CD4-positive, alpha-beta T cell (primary cell): ENCODE measurements around the gene TEX28. TPM values are rescaled to one million over a fixed set of nuclear protein-coding genes. Genes with fewer than 3 reads are reported as not detected.

ENCODE experiments used
- ATAC-seq: fragments of 200-7000 bp; cut with Tn5 transposase; one replicate; pipeline ENCODE4 v1.10.0; 2022; ENCODE audit warnings: mild to moderate bottlenecking; ENCODE audit not compliant: poor library complexity
- CTCF ChIA-PET: fragments of 350-600 bp; sonication (Branson Sonifier 250); formaldehyde crosslinking; loops from one replicate; lab custom pipeline; 2021; ENCODE audit warnings: antibody characterized with exemption, inconsistent platforms; lab: Charles Lee
- POLR2A ChIA-PET: fragments of 350-600 bp; sonication (Branson Sonifier 250); formaldehyde crosslinking; loops from one replicate; lab custom pipeline; 2021; ENCODE audit warnings: antibody characterized with exemption, inconsistent platforms; lab: Charles Lee
- DNase-seq, 14 experiments: peaks; one replicate each; pipeline ENCODE4 v3.0.0-alpha.2; 2013 to 2020; ENCODE audit warnings: mixed read lengths in 2 of 14
- H3K27ac ChIP-seq, 2 donors: one replicate each; pipeline versions ENCODE4 v1.5.1 to v1.7.0; 2013; ENCODE audit warnings: low read length in 2 of 2, low read depth in 1 of 2, mild to moderate bottlenecking in 1 of 2
- H3K27me3 ChIP-seq, 2 experiments: 1 replicate in 1 of 2; 2 replicates in 1 of 2; pipeline versions ENCODE4 v1.6.1 to v1.7.0; 2013; ENCODE audit warnings: low read length in 2 of 2, control low read depth in 1 of 2, mild to moderate bottlenecking in 1 of 2, moderate library complexity in 1 of 2; ENCODE audit not compliant: insufficient read depth in 2 of 2, control insufficient read depth in 1 of 2
- H3K36me3 ChIP-seq: one replicate; pipeline ENCODE4 v1.6.1; 2013; ENCODE audit warnings: low read length, control low read depth; ENCODE audit not compliant: insufficient read depth
- H3K4me1 ChIP-seq: one replicate; pipeline ENCODE4 v1.6.1; 2013; ENCODE audit warnings: low read length, control low read depth; ENCODE audit not compliant: insufficient read depth
- H3K4me3 ChIP-seq: one replicate; pipeline ENCODE4 v1.5.1; 2013; ENCODE audit warnings: mild to moderate bottlenecking, low read length, moderate library complexity
- H3K9me3 ChIP-seq, 2 experiments: 1 replicate in 1 of 2; 2 replicates in 1 of 2; pipeline versions ENCODE4 v1.6.1 to v1.7.0; 2013; ENCODE audit warnings: low read length in 2 of 2, mild to moderate bottlenecking in 2 of 2, control low read depth in 1 of 2, moderate library complexity in 1 of 2; ENCODE audit not compliant: control insufficient read depth in 1 of 2, insufficient read depth in 1 of 2
- H3K27ac Mint-ChIP-seq: one replicate; pipeline ENCODE4 v1.8.0; 2020; ENCODE audit warnings: mixed read lengths
- H3K27me3 Mint-ChIP-seq: one replicate; pipeline ENCODE4 v1.8.0; 2021; ENCODE audit warnings: mixed read lengths
- H3K36me3 Mint-ChIP-seq: one replicate; pipeline ENCODE4 v1.8.0; 2021; ENCODE audit warnings: low read depth, mixed read lengths
- H3K4me1 Mint-ChIP-seq: one replicate; pipeline ENCODE4 v1.8.0; 2021; ENCODE audit warnings: low read depth, mixed read lengths
- H3K4me3 Mint-ChIP-seq: one replicate; pipeline ENCODE4 v1.8.0; 2020; ENCODE audit warnings: mild to moderate bottlenecking, mixed read lengths
- H3K9me3 Mint-ChIP-seq: one replicate; pipeline ENCODE4 v1.8.0; 2020; ENCODE audit warnings: mixed read lengths
- CTCF ChIP-seq: fragments of 200-600 bp; IDR thresholded peaks from one replicate; pipeline ENCODE4 v1.8.0; 2022; ENCODE audit warnings: antibody characterized with exemption, mild to moderate bottlenecking
- intact Hi-C, 2 experiments: fragments of 100-400 bp; cut with DNase I in 1 of 2; cut with micrococcal nuclease in 1 of 2; formaldehyde crosslinking; loops; one replicate each; pipeline versions ENCODE4 v1.15.1 to v1.9.0; 2023 to 2025; cut with DNase I, micrococcal nuclease
- total RNA-seq, 174 experiments: library from RNA in 2 of 174; stranded (reverse) in 2 of 174; gene quantifications; one replicate each; pipeline ENCODE4 v1.2.3 and lab custom pipeline; 2021 to 2026

The TEX28 gene
- total RNA-seq, 2 experiments from 2014 or later, result not detected

GRCh38 chrX:154334496-154334895 is 39.6 kb upstream of the TEX28 start:
- H3K4me1 Mint-ChIP-seq, result peaks cover 30% of the 10 kb centered on the region
- no peak overlapping the region for H3K4me3 Mint-ChIP-seq
- H3K27me3 Mint-ChIP-seq, result no peaks in the 10 kb centered on the region
- intact Hi-C loops, result no loop called here
- no peaks in the 10 kb centered on the region for H3K36me3 Mint-ChIP-seq
- POLR2A ChIA-PET, result interaction anchor here (1.3 kb wide), 1 partner anchor 45 kb away, joined by 4 read pairs; the partner anchor contains the start of gene EMD
- peak overlapping the region; percentile 61 for H3K27ac Mint-ChIP-seq
- H3K9me3 Mint-ChIP-seq, result no peaks in the 10 kb centered on the region
- no peaks in the 10 kb centered on the region for H3K9me3 ChIP-seq
- ATAC-seq (no peak), DNase-seq (peak in 1 of 14 experiments; percentile 2)
- CTCF ChIA-PET, result no interaction called here
- H3K36me3 ChIP-seq, result no peaks in the 10 kb centered on the region
- TF ChIP-seq CTCF, result no peak
- no peak overlapping the region for H3K4me3 ChIP-seq
- H3K27ac ChIP-seq, result no peak overlapping the region
- H3K27me3 ChIP-seq, result no peaks in the 10 kb centered on the region
- H3K4me1 ChIP-seq, result peaks cover 17% of the 10 kb centered on the region

- H3K4me1 ChIP-seq, result peaks cover 23% of the 10 kb centered on the region
- ATAC-seq, result peak; percentile 29
- no peaks in the 10 kb centered on the region for H3K9me3 ChIP-seq
- intact Hi-C loops, result no loop called here
- ChIA-PET POLR2A (interaction anchor here (1.3 kb wide), 1 partner anchor 45 kb away, joined by 4 read pairs; the partner anchor contains the start of gene EMD), CTCF (interaction anchor here (0.6 kb wide), 1 partner anchor 35 kb away, joined by 3 read pairs; no protein-coding TSS in a partner anchor)
- Mint-ChIP-seq H3K27ac (peak overlapping the region; percentile 61), H3K4me3 (no peak overlapping the region), H3K9me3 (no peaks in the 10 kb centered on the region), H3K27me3 (no peaks in the 10 kb centered on the region), H3K36me3 (no peaks in the 10 kb centered on the region), H3K4me1 (peaks cover 37% of the 10 kb centered on the region)
- no peak for TF ChIP-seq CTCF
- no peaks in the 10 kb centered on the region for H3K36me3 ChIP-seq
- no peaks in the 10 kb centered on the region for H3K27me3 ChIP-seq
- H3K27ac ChIP-seq, result no peak overlapping the region
- no peak overlapping the region for H3K4me3 ChIP-seq
- DNase-seq, result peak in 3 of 14 experiments; percentile 8 to 37 (median 36)
These were observed 38.9 kb upstream of the TEX28 start for GRCh38 chrX:154333837-154334271.

- ATAC-seq (no peak), DNase-seq (no peak)
- Mint-ChIP-seq H3K4me3 (no peak overlapping the region), H3K27ac (no peak overlapping the region), H3K4me1 (peaks cover 42% of the 10 kb centered on the region), H3K36me3 (no peaks in the 10 kb centered on the region), H3K27me3 (no peaks in the 10 kb centered on the region), H3K9me3 (no peaks in the 10 kb centered on the region)
- Histone ChIP-seq H3K27ac (no peak overlapping the region), H3K4me1 (peaks cover 31% of the 10 kb centered on the region), H3K4me3 (no peak overlapping the region), H3K27me3 (no peaks in the 10 kb centered on the region), H3K36me3 (no peaks in the 10 kb centered on the region), H3K9me3 (no peaks in the 10 kb centered on the region)
- TF ChIP-seq CTCF, result no peak
- CTCF ChIA-PET, result no interaction called here
- POLR2A ChIA-PET, result no interaction called here
- intact Hi-C loops, result no loop called here
These were observed 38.2 kb upstream of the TEX28 start for GRCh38 chrX:154333116-154333515.
